Stimulated activated CD8-positive, alpha-beta memory T cell treated with anti-CD3 and anti-CD28 coated beads, Interleukin-12 subunit alpha, Interleukin-12 subunit beta, amount 100 ng/mL, for 24 hours (primary cell): Measurements from ENCODE around the gene DRC1.

Source experiments
- DNase-seq: peaks from one replicate; pipeline ENCODE4 v3.0.0-alpha.2; 2020; ENCODE audit errors: extremely low read depth

The DRC1 gene

GRCh38 chr2:26448651-26449050 is 46.9 kb downstream of the DRC1 start:
- no peak for DNase-seq

- no peak for DNase-seq
Measured at GRCh38 chr2:26449278-26450030, 47.7 kb downstream of the DRC1 start.

- no peak for DNase-seq
Measured at GRCh38 chr2:26450031-26450635, 48.4 kb downstream of the DRC1 start.

- DNase-seq: no peak
Measured at GRCh38 chr2:26451700-26452099, 50.0 kb downstream of the DRC1 start.

GRCh38 chr2:26453421-26454329 is 52.0 kb downstream of the DRC1 start:
- no peak for DNase-seq

GRCh38 chr2:26454561-26455001 is 52.9 kb downstream of the DRC1 start:
- no peak for DNase-seq

GRCh38 chr2:26455037-26455669 is 53.4 kb downstream of the DRC1 start:
- DNase-seq: no peak

- DNase-seq: no peak
Measured at GRCh38 chr2:26455670-26456439, 54.1 kb downstream of the DRC1 start.

- no peak for DNase-seq
Measured at GRCh38 chr2:26456440-26457250, 54.9 kb downstream of the DRC1 start.

GRCh38 chr2:26457251-26457666 is 55.5 kb downstream of the DRC1 start:
- DNase-seq: no peak

- DNase-seq: no peak
Measured at GRCh38 chr2:26457695-26458364, 56.1 kb downstream of the DRC1 start.

- DNase-seq: no peak
Measured at GRCh38 chr2:26458365-26459042, 56.8 kb downstream of the DRC1 start.

- DNase-seq: no peak
Measured at GRCh38 chr2:26459991-26460612, 58.4 kb downstream of the DRC1 start.

GRCh38 chr2:26460613-26461031 is 58.9 kb downstream of the DRC1 start:
- DNase-seq: no peak

- no peak for DNase-seq
Measured at GRCh38 chr2:26461601-26462023, 59.9 kb downstream of the DRC1 start.

- no peak for DNase-seq
Measured at GRCh38 chr2:26462100-26462499, 60.4 kb downstream of the DRC1 start.

GRCh38 chr2:26462511-26463243 is 61.0 kb downstream of the DRC1 start:
- no peak for DNase-seq
